ENCODE data around the gene SDC4.

SDC4 gene

GRCh38 chr20:45395114-45395415, 46.8 kb upstream of the SDC4 start:
- Histone ChIP-seq H3K36me3 (ENCODE audit: control insufficient read depth in 2 of 2, insufficient read depth in 1 of 2, low read length in 2 of 2) (no peaks in the 10 kb centered on the region), H3K4me1 (ENCODE audit: control insufficient read depth, insufficient read depth, low read length) (no peaks in the 10 kb centered on the region), H3K27ac (ENCODE audit: extremely low read depth, low read depth, low read length) (no peak overlapping the region), H3K4me3 (ENCODE audit: low read depth, low read length) (no peak overlapping the region), H3K9me3 (ENCODE audit: control insufficient read depth, insufficient read depth, low read depth, low read length) (no peaks in the 10 kb centered on the region)
- CTCF ChIA-PET, result interaction anchor here (0.9 kb wide), 1 partner anchor 21 kb away, joined by 3 read pairs; no protein-coding TSS in a partner anchor
- TF ChIP-seq ZFHX2 (tag by site-specific recombination; conservative IDR thresholded peaks at IDR 0.05), result peak; percentile 35; the same call in 1 of the 2 replicates
- TF ChIP-seq ZBTB7A (tag by site-specific recombination; IDR thresholded peaks at IDR 0.05; ENCODE audit: low read depth), result no peak
- TF ChIP-seq ZNF518A (tag by site-specific recombination; conservative IDR thresholded peaks at IDR 0.05; ENCODE audit: low read depth), result no peak
- no peak for TF ChIP-seq ZNF768 (tag by site-specific recombination; IDR thresholded peaks at IDR 0.05)
- no peak for TF ChIP-seq ZNF600 (tag by site-specific recombination; IDR thresholded peaks at IDR 0.05)
- TF ChIP-seq ZNF426 (tag by site-specific recombination; IDR thresholded peaks at IDR 0.05), result no peak
- TF ChIP-seq ZNF26 (tag by site-specific recombination; IDR thresholded peaks at IDR 0.05), result no peak
- TF ChIP-seq ZNF184 (tag by site-specific recombination; IDR thresholded peaks at IDR 0.05), result no peak
- no peak for TF ChIP-seq OVOL3 (tag by site-specific recombination; IDR thresholded peaks at IDR 0.05)
- POLR2A ChIA-PET, result interaction anchor here (1.1 kb wide), 1 partner anchor 12 kb away, joined by 3 read pairs; no protein-coding TSS in a partner anchor

GRCh38 chr20:45394221-45395113, 46.2 kb upstream of the SDC4 start:
- H3K27ac ChIP-seq (ENCODE audit: extremely low read depth, low read depth, low read length), result no peak overlapping the region
- ChIA-PET POLR2A (interaction anchor here (1.1 kb wide), 1 partner anchor 13 kb away, joined by 3 read pairs; no protein-coding TSS in a partner anchor), CTCF (interaction anchor here (0.6 to 1.1 kb wide), 4 partner anchors 9 to 341 kb away, joined by 3 to 4 read pairs (median 3); partner anchors contain the start of gene TP53TG5)
- H3K4me1 ChIP-seq (ENCODE audit: control insufficient read depth, insufficient read depth, low read length), result no peaks in the 10 kb centered on the region
- H3K36me3 ChIP-seq (ENCODE audit: control insufficient read depth in 2 of 2, insufficient read depth in 1 of 2, low read length in 2 of 2), result no peaks in the 10 kb centered on the region
- no peaks in the 10 kb centered on the region for H3K9me3 ChIP-seq (ENCODE audit: control insufficient read depth, insufficient read depth, low read depth, low read length)
- H3K4me3 ChIP-seq (ENCODE audit: low read depth, low read length), result no peak overlapping the region
- no peak for TF ChIP-seq ZNF600 (tag by site-specific recombination; IDR thresholded peaks at IDR 0.05)
- no peak for TF ChIP-seq ZBTB26 (tag by site-specific recombination; optimal IDR thresholded peaks at IDR 0.05)
- TF ChIP-seq ZNF670 (tag by site-specific recombination; IDR thresholded peaks at IDR 0.05; ENCODE audit: low read depth), result no peak
- no peak for TF ChIP-seq KLF9 (tag by site-specific recombination; IDR thresholded peaks at IDR 0.05; ENCODE audit: low read depth)
- no peak for TF ChIP-seq ZFP69B (tag by site-specific recombination; IDR thresholded peaks at IDR 0.05)
- no peak for TF ChIP-seq ZNF423 (tag by site-specific recombination; IDR thresholded peaks at IDR 0.05)
- no peak for TF ChIP-seq TRIM28 (IDR thresholded peaks at IDR 0.05; ENCODE audit: borderline replicate concordance, low read length)
- TF ChIP-seq KLF8 (tag by site-specific recombination; IDR thresholded peaks at IDR 0.05), result no peak
- TF ChIP-seq ZNF571 (tag by site-specific recombination; IDR thresholded peaks at IDR 0.05), result no peak
- no peak for TF ChIP-seq ZNF248 (tag by site-specific recombination; IDR thresholded peaks at IDR 0.05)
- no peak for TF ChIP-seq ZNF362 (tag by site-specific recombination; IDR thresholded peaks at IDR 0.05)

Measured in HEK293 (cell line).